Ovary (tissue), 9 donors: ENCODE results near the gene COX14. TPM values are rescaled to one million over a fixed set of nuclear protein-coding genes. Genes with fewer than 3 reads are reported as not detected.

Experiments
- DNase-seq, 5 donors: peaks; one replicate each; pipeline ENCODE4 v3.0.0-alpha.2; 2019 to 2020
- H3K27ac ChIP-seq, 2 donors: fragments of 200-600 bp; one replicate each; pipeline versions ENCODE4 v1.5.1 to v1.8.0; 2019 to 2022
- H3K27me3 ChIP-seq: fragments of 200-600 bp; one replicate; pipeline ENCODE4 v1.8.0; 2022
- H3K36me3 ChIP-seq: fragments of 200-600 bp; sonication (generic); one replicate; pipeline ENCODE4 v1.5.1; 2019
- H3K4me1 ChIP-seq: one replicate; pipeline ENCODE4 v1.8.1; 2013; ENCODE audit warnings: mild to moderate bottlenecking, moderate library complexity; ENCODE audit not compliant: insufficient read depth
- H3K4me3 ChIP-seq: fragments of 200-600 bp; sonication (generic); one replicate; pipeline ENCODE4 v1.5.1; 2017
- H3K9me3 ChIP-seq, 2 donors: fragments of 200-600 bp in 1 of 2; sonication (generic) in 1 of 2; one replicate each; pipeline versions ENCODE4 v1.5.1 to v1.8.1; 2013 to 2019; ENCODE audit warnings: mild to moderate bottlenecking in 1 of 2, moderate library complexity in 1 of 2
- EP300 ChIP-seq: sonication (generic); formaldehyde crosslinking; IDR thresholded peaks from one replicate; pipeline ENCODE4 v1.6.1; 2017; ENCODE audit warnings: antibody characterized with exemption
- POLR2A ChIP-seq: fragments of 450-650 bp; IDR thresholded peaks from one replicate; pipeline ENCODE4 v1.6.1; 2017; ENCODE audit warnings: antibody characterized with exemption, mild to moderate bottlenecking, moderate library complexity
- WGBS, 3 donors: extraction: QIAGEN DNeasy Blood & Tissue Kit in 1 of 3; methylation state at CpG; one replicate each; pipeline versions ENCODE4 v1.1.5 to v1.1.7; 2013 to 2017; 5-methylcytosine and 5-hydroxymethylcytosine counted together
- intact Hi-C, 4 donors: fragments of 100-400 bp; cut with DNase I; formaldehyde crosslinking; loops; one replicate each; pipeline versions ENCODE4 v1.11.0 to v1.15.1; 2022 to 2023
- polyA plus RNA-seq, 2 donors: library from polyadenylated mRNA; stranded (reverse); fragments of 200-250 nt in 1 of 2; fragments of 350-450 nt in 1 of 2; fragmentation: Illumina TruSeq in 1 of 2; extraction: RNeasy Lipid Tissue Mini Kit (QIAGEN cat#74804) in 1 of 2; gene quantifications; one replicate each; pipeline ENCODE4 v1.2.3, GENCODE V29; 2013 to 2014
- total RNA-seq, 7 donors: library from RNA; depleted of rRNA in 2 of 7; stranded (reverse); fragments of >200 nt in 2 of 7; fragmentation: NEBNext Ultra II Directional in 3 of 7; extraction: Animal tissue kit (Norgen Biotek cat#: 25700) in 3 of 7; gene quantifications; one replicate each; pipeline versions ENCODE4 v1.1.0 to v1.2.4, GENCODE V29; 2016 to 2023
- TF ChIP-seq, protein P1 (sequence below), 3 donors: fragments of 450-650 bp in 2 of 3; fragments of 200-600 bp in 1 of 3; IDR thresholded peaks; one replicate each; pipeline versions ENCODE4 v1.5.1 to v1.8.0; 2016 to 2022; ENCODE audit warnings: antibody characterized with exemption in 3 of 3, mild to moderate bottlenecking in 1 of 3
- donor health status: DM: no; HTN: no; CAD: no; lungs with moderate emphysema.
- donor health status: DM: no; HTN: no; CAD: no.
- donor health status: Bipolar disorder and iron deficiency.
- donor health status: DM: yes; HTN: yes; CAD: no.
- donor health status: DM: no; HTN: no; CAD: no.
- donor health status: DM: yes; HTN: yes; CAD: no.

The COX14 gene
- total and polyA plus RNA-seq, 9 donors: 37.5 to 85.4 (median 46.4) TPM

GRCh38 chr12:50075808-50076170 lies 36.2 kb upstream of the COX14 start:
- 88 to 90% (median 90%) methylated on average over 1 of the region's 1 CpG for WGBS, 3 donors
- Histone ChIP-seq H3K4me3 (no peak overlapping the region), H3K9me3 (no peaks in the 10 kb centered on the region), H3K27me3 (no peaks in the 10 kb centered on the region), H3K4me1 (no peaks in the 10 kb centered on the region), H3K36me3 (no peaks in the 10 kb centered on the region), H3K27ac (no peak overlapping the region)
- DNase-seq: no peak
- TF ChIP-seq POLR2A (no peak), EP300 (no peak)
- TF ChIP-seq, protein P1, sequence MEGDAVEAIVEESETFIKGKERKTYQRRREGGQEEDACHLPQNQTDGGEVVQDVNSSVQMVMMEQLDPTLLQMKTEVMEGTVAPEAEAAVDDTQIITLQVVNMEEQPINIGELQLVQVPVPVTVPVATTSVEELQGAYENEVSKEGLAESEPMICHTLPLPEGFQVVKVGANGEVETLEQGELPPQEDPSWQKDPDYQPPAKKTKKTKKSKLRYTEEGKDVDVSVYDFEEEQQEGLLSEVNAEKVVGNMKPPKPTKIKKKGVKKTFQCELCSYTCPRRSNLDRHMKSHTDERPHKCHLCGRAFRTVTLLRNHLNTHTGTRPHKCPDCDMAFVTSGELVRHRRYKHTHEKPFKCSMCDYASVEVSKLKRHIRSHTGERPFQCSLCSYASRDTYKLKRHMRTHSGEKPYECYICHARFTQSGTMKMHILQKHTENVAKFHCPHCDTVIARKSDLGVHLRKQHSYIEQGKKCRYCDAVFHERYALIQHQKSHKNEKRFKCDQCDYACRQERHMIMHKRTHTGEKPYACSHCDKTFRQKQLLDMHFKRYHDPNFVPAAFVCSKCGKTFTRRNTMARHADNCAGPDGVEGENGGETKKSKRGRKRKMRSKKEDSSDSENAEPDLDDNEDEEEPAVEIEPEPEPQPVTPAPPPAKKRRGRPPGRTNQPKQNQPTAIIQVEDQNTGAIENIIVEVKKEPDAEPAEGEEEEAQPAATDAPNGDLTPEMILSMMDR (IDR thresholded peaks at IDR 0.05): no peak
- intact Hi-C loops: loop anchor here in 3 of 4 donors (2.0 to 10.0 kb wide), 6 partner anchors 97 to 301 kb away; no protein-coding TSS in a partner anchor

GRCh38 chr12:50077099-50077498 lies 34.9 kb upstream of the COX14 start:
- Histone ChIP-seq H3K27me3 (no peaks in the 10 kb centered on the region), H3K9me3 (no peaks in the 10 kb centered on the region), H3K36me3 (no peaks in the 10 kb centered on the region), H3K4me3 (no peak overlapping the region), H3K27ac (no peak overlapping the region), H3K4me1 (no peaks in the 10 kb centered on the region)
- WGBS, 3 donors: 89 to 92% (median 89%) methylated on average over 12 of the region's 12 CpGs
- intact Hi-C loops: loop anchor here in 3 of 4 donors (5.0 to 10.0 kb wide), 5 partner anchors 95 to 302 kb away; no protein-coding TSS in a partner anchor
- no peak for TF ChIP-seq EP300
- no peak for TF ChIP-seq POLR2A
- TF ChIP-seq, protein P1 (IDR thresholded peaks at IDR 0.05): no peak
- DNase-seq: peak in 1 of 5 donors; percentile 30

- DNase-seq: peak in 1 of 5 donors; percentile 23
- Histone ChIP-seq H3K27ac (no peak overlapping the region), H3K9me3 (no peaks in the 10 kb centered on the region), H3K27me3 (no peaks in the 10 kb centered on the region), H3K36me3 (no peaks in the 10 kb centered on the region), H3K4me1 (no peaks in the 10 kb centered on the region), H3K4me3 (no peak overlapping the region)
- intact Hi-C loops: loop anchor here in 3 of 4 donors (5.0 to 10.0 kb wide), 5 partner anchors 94 to 303 kb away; no protein-coding TSS in a partner anchor
- 92 to 96% (median 94%) methylated on average over 10 of the region's 10 CpGs for WGBS, 3 donors
- TF ChIP-seq EP300 (no peak), POLR2A (no peak)
- TF ChIP-seq, protein P1 (IDR thresholded peaks at IDR 0.05): no peak
Measured at GRCh38 chr12:50078281-50078680, 33.8 kb upstream of the COX14 start.

DNA sequence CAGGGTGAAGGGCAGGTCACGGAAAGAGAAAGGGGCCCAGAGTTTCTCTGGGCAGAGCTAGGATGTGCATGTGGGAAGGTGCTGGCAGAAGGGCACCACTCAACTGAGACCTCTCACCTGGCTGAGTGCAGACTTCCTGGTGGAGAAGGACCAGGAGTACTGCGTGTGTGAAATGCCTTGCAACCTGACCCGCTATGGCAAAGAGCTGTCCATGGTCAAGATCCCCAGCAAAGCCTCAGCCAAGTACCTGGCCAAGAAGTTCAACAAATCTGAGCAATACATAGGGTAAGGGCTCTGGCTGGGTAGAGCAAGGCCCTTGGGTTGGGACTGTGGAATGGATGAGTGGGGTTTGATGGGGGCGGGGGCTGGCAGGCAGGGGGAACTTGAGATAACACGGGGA lies 32.3 kb upstream of the COX14 start:
- 83 to 90% (median 86%) methylated on average over 5 of the region's 5 CpGs for WGBS, 3 donors
- Histone ChIP-seq H3K36me3 (no peaks in the 10 kb centered on the region), H3K27ac (no peak overlapping the region), H3K27me3 (no peaks in the 10 kb centered on the region), H3K4me3 (no peak overlapping the region), H3K4me1 (peaks cover 2% of the 10 kb centered on the region), H3K9me3 (no peaks in the 10 kb centered on the region)
- TF ChIP-seq, protein P1 (IDR thresholded peaks at IDR 0.05): no peak
- TF ChIP-seq EP300 (no peak), POLR2A (no peak)
- intact Hi-C loops: loop anchor here in 3 of 4 donors (5.0 to 10.0 kb wide), 5 partner anchors 93 to 305 kb away; no protein-coding TSS in a partner anchor
- DNase-seq: peak in 1 of 5 donors; percentile 6
